Measurements from ENCODE around the gene REEP3. TPM values are rescaled to one million over a fixed set of nuclear protein-coding genes. Genes with fewer than 3 reads are reported as not detected.

The REEP3 gene
- total and polyA plus RNA-seq, 2 of the 8 experiments (the other 6 are each of a cell fraction or from before 2014, with no cell fraction given) = 5.8 to 31.5 TPM

DNA sequence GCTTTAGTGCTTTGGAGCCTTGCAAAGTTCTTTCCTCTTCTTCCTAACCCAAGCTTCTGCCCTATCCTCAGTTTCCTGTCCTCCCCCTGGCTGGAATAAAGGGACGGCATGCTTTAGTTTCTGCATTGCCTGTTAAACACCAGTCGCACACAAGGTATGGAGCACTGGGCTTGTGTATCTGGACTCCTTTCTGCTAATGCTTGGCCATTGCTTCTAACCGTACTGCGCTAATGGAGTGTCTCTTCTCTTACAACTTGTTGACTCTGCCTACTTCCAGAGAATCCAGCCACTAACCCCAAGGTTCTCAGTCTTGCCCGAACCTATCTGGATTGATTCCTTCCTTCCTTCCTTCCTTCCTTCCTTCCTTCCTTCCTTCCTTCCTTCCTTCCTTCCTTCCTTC, 120.6 kb downstream of the REEP3 start (continued):
- TF ChIP-seq CBX8 (IDR thresholded peaks at IDR 0.05; ENCODE audit: borderline replicate concordance, low read depth, low read length) = no peak
- no peak for TF ChIP-seq YY1 (IDR thresholded peaks at IDR 0.05; ENCODE audit: low read depth, low read length)
- TF ChIP-seq EP300 (IDR thresholded peaks at IDR 0.05; ENCODE audit: borderline replicate concordance in 1 of 2, low read depth in 2 of 2, low read length in 2 of 2) = no peak
- TF ChIP-seq SRF (IDR thresholded peaks at IDR 0.05; ENCODE audit: low read depth, low read length) = no peak
- no peak for TF ChIP-seq CEBPB (IDR thresholded peaks at IDR 0.05; ENCODE audit: low read depth, low read length)

Data from H1 (cell line).